H54 (cell line): ENCODE measurements around the gene SP9.

Experiments used
- DNase-seq: peaks from one replicate; pipeline ENCODE4 v3.0.0; 2011; ENCODE audit warnings: low spot score, mixed read lengths; ENCODE audit not compliant: insufficient read length
- FAIRE-seq: peaks from 3 replicates; lab custom pipeline; 2011; peaks lifted over from hg19 to GRCh38; lab: Jason Lieb, UNC
- POLR2A ChIP-seq: IDR thresholded peaks from 2 replicates; pipeline ENCODE4 v1.6.1; 2011; ENCODE audit warnings: low read depth, mild to moderate bottlenecking, low read length

Gene SP9

DNA sequence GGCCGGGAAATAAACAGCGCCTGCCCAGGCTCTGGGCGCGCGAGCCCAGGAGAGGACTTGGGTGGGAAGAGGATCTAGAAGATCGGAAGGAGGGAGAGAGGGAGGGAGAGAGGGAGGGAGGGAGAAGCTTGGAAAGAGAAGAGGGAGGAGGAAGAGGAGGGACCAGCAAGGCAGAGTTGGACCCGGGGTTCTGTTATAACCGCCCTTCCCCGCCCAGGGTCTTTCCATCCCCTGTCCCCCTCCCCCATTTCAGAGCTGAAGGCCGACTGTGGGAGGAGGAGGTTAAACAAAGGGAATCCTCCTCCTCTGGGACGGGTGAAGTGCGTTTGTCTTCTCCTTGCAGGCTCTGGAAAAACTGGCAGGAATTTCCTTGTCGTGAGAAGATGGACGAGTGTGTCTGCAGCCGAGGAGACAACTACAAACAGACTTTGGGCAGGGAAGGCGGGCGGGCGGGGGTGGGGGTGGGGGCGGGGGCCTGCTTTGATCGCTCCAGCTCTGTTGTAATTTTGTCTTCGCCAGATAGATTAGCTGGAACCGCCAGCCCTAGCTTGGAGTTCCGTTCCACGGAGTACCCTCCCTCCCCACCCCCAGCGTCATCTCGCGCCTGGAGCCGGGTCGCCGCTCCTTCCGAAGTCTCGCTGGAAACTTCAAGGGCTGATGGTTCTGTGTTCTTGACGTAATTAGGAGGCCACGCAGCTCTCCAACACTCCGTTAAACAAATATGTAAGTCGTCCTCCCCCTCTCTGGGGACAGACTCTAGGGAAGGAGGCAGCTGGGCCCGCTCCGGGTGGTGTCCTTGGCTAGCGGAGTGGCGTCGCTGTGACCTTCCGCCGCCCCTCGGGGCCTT lies 6.4 kb upstream of the SP9 start:
- FAIRE-seq = no peak
- DNase-seq = no peak
- no peak for TF ChIP-seq POLR2A

DNA sequence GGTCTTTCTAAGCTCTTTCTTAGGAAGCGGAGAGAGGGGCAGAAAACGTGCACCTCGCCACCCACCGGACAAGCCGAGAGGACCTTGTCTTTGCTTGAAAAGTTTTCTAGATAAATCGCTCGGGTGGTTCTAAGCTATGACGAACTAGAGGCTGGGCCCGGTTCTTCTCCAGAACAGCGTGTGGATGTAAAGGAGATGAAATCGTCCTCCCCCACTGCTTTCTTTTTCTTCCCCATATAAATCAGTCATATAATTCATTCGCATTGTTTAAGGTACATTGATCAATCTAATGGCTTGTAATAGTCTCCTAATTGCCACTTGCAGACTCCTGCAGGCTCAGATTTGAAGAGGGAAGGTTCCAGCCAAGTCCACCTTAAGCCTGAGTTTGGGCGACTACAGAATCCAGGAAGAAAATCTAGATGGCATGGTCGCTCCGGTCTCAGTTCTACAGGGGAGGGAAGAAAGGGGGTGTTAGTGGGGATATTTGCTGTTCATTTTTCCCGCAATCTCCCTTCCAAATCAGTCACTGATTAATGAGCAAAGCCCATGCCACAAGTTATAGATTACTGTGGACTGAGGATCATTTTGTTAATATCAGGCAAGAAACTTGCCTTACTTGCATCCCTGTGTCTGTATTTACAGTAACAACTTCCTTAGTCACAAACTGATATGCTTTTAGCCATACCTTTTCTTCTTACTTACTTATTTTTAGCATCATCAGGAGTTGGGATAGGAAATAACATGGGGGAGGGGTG lies 5.6 kb upstream of the SP9 start:
- FAIRE-seq (no peak), DNase-seq (no peak)
- no peak for TF ChIP-seq POLR2A

DNA sequence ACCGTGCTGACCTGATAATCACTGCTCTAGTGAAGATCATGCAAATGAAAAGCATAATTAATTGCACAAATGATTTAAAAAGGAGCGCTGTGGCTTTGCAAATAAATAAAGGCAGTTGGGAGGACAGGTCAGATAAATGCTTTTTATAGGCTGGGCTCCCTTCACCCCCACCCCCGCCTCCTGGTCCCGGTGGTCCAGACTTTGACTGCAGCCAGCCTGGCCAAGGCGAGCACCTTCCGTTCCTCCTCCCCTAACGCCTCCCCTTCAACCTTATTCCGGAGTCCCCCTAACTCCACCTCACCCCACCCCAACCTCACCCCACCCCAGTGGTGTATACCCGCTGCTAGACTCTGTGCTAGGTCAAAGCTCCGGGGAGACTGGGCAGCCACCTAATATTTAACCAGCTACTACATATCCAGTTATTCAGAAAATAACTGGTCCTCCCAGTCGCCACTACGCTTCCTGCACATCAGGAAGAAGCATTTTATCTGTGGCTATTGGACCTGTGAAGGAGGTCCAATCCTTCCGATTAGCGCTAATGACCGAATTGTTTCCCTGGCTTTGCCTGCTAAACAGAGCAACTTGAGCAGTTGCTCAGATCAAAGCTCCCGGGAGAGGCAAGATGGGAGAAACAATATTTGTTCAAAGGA lies 3.7 kb upstream of the SP9 start:
- TF ChIP-seq POLR2A = no peak
- no peak for FAIRE-seq
- no peak for DNase-seq

DNA sequence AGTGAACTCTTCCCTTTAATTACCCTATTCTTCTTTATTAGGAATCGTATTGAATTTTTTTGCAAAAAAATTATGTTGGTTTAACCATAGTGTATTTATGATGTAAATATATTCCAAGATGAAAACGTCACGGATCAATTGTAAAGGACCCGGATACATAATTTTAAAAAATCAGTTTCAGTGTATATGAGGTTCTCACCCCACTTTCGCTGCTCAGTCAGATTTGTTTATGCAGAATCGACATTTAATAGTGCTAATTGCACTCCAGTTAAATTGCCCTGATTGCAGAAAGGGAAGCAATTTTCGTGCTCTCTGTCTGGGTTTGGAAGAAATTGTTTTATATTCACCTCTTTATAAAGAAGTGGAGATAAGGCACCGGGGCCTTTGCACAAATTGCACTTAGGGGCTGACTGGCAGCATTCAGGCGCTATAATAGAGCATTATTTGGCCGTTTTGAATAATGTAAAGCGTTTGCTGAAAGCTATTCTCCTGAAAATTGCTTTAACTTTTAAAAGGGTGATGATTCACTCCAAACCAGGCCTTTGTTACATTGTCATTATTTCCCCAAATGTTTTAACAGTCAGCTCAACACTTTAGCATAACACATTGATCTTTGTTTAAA lies 3.0 kb upstream of the SP9 start:
- TF ChIP-seq POLR2A = no peak
- no peak for DNase-seq
- no peak for FAIRE-seq

DNA sequence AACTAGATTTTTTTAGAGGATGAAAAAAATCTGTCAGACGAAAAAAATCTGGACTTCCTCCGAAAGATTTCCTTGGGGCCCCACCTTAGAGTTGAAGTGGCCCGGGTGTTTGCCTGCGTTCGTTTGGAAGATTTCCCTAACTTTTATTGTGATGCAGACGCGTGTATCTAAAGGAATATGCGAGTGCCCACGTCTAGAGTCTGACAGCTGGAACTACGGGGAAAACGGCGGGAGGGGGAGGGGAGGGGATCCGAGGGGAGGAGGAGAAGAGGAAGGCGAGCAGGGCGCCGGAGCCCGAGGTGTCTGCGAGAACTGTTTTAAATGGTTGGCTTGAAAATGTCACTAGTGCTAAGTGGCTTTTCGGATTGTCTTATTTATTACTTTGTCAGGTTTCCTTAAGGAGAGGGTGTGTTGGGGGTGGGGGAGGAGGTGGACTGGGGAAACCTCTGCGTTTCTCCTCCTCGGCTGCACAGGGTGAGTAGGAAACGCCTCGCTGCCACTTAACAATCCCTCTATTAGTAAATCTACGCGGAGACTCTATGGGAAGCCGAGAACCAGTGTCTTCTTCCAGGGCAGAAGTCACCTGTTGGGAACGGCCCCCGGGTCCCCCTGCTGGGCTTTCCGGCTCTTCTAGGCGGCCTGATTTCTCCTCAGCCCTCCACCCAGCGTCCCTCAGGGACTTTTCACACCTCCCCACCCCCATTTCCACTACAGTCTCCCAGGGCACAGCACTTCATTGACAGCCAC lies 2.4 kb upstream of the SP9 start:
- no peak for DNase-seq
- TF ChIP-seq POLR2A = no peak
- FAIRE-seq = no peak

DNA sequence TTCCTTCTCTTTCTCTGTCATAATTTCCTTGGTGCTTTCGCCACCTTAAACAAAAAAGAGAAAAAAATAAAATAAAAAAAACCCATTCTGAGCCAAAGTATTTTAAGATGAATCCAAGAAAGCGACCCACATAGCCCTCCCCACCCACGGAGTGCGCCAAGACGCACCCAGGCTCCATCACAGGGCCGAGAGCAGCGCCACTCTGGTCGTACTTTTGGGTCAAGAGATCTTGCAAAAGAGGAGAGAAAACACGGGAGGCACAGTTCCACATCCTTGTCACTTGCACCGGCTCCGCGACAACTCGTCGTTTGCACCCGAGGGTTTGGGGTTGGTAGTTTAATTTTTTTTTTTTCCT lies 1.8 kb upstream of the SP9 start:
- FAIRE-seq (no peak), DNase-seq (no peak)
- no peak for TF ChIP-seq POLR2A

DNA sequence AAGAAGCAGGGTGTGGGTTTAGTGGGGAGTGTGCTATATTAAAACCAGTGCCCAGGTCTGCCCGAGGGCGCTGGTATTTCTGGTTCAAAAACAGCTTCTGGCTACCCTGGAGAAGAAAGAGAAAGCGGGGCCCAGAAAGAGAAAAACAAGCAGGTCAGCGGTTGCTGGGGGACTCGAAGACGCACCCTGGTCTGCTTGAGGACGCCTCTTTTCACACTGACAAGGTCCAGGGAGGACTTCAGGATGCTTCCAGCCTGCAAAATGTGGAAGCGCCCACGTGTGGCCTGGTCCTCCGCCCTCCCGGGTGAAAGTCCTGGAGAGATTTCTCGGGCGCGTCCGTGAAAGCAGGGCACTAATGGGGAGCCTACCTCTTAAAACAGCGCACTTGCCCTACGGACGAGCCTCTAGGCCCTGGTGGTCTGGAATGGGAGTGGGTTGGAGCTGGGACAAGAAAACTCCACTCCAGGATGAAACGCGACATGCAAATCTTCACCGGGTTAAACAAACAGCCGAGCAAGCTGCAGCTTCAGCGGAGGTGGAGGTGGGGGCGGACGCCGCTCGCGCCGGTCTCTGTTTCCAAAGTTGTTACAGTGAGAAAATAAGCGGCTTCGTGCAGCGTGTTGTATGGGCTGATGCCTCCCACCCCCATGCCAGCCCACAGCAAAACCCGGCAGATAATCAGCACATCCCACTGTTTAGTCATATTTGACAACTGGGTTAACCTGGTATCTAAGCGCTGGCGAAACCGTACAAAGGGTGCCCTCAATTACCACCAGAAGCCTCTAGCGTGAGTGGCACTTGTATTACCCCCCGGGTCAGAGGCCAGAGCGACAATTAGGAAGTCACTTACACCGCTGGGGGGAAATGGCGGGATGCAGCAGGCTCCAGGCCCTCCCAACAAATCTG lies 1.1 kb upstream of the SP9 start:
- no peak for FAIRE-seq
- TF ChIP-seq POLR2A = no peak
- DNase-seq = no peak

DNA sequence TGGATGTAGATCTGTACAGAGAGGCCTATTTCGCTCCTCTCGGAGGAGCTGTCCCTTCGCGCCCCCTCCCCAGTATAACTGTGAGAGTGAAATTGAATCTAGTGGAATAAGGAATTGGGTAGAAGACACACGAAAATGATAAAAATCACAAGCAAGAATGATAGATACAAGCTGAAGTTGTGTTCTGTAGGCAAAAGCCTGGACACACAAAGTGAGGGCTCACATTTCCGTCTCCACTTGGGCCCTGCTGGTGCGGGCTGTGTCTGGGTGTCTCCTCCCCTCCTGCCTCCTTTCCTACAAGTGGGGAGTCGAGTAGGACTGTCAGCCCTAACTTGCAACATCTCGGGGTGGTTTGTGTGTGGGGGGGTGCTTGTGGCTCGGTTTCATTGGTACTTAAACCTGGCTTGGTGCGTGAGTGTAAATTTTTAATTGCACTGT lies 457 bp upstream of the SP9 start:
- DNase-seq (no peak), FAIRE-seq (no peak)
- TF ChIP-seq POLR2A = no peak

DNA sequence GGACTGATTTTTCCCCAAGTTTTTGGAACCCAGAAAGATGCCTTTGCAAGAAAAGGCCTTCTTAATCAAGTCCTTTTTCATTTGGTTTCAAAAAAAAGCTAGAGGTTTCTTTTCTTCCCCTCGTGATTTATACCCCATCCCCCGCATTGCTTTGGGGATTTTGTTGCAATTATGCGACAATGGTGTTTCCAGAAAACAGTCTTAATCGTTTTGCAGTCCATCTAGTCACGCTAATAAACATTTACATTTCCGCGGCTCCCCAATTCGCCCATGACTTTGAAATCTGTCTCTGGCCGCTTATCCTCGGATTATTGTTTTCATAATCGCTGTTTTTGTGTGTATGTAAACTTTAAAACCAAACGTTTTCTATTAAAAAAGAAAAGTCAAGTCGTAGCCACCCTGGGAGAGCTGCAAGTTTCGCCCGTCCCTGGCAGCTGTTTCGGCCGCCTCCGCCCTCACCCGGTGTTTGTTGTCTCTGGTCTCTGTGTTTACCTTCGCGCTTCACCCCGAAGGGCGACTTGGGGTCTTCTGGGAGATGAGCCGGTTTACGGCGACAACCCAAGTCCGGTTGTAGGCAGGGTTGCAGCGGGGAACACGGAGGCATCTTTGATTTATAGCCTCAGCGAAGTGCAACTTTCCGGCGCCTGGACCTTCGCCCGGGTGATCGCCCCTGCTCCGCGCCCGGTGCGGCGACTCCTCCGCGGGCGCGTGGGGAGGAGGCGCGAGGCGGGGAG lies 667 bp downstream of the SP9 start:
- DNase-seq = peak; percentile 63
- no peak for FAIRE-seq
- TF ChIP-seq POLR2A = no peak

DNA sequence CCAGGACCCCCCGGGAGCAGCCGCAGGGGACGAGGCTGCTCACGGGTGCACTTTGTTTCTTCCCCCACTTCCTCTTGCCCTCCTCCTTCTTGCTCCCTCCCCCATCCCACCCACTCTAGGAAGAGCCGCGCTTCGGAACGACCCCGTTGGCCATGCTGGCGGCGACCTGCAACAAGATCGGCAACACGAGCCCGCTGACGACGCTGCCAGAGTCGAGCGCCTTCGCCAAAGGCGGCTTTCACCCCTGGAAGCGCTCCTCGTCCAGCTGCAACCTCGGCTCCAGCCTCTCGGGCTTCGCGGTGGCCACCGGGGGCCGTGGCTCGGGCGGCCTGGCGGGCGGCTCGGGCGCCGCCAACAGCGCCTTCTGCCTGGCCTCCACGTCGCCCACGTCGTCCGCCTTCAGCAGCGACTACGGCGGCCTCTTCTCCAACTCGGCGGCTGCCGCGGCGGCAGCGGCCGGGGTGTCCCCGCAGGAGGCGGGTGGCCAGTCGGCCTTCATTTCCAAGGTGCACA lies 1.3 kb downstream of the SP9 start:
- FAIRE-seq (no peak), DNase-seq (no peak)
- TF ChIP-seq POLR2A = no peak

DNA sequence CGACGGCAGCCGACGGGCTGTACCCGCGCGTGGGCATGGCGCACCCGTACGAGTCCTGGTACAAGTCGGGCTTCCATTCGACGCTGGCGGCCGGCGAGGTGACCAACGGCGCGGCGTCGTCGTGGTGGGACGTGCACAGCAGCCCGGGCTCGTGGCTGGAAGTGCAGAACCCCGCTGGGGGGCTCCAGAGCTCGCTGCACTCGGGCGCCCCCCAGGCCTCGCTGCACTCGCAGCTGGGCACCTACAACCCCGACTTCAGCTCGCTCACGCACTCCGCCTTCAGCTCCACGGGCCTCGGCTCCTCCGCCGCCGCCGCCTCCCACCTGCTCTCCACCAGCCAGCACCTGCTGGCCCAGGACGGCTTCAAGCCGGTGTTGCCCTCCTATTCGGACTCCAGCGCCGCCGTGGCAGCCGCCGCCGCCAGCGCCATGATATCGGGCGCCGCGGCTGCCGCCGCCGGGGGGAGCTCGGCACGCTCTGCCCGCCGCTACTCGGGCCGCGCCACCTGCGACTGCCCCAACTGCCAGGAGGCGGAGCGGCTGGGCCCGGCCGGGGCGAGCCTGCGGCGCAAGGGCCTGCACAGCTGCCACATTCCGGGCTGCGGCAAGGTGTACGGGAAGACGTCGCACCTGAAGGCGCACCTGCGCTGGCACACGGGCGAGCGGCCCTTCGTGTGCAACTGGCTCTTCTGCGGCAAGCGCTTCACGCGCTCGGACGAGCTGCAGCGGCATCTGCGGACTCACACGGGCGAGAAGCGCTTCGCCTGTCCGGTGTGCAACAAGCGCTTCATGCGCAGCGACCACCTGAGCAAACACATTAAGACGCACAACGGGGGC lies 2.0 kb downstream of the SP9 start:
- no peak for TF ChIP-seq POLR2A
- no peak for DNase-seq
- no peak for FAIRE-seq
